Adrenal gland (tissue), 12 donors: ENCODE data around the gene THSD7A. TPM values are rescaled to one million over a fixed set of nuclear protein-coding genes. Genes with fewer than 3 reads are reported as not detected.

Experiments used
- DNase-seq, 7 donors: peaks; one replicate each; pipeline ENCODE4 v3.0.0-alpha.2; 2019 to 2020
- H3K27ac ChIP-seq, 5 donors: fragments of 200-600 bp; sonication (generic) in 4 of 5; 1 replicate in 3 of 5; 2 replicates in 2 of 5; pipeline versions ENCODE4 v1.5.1 to v1.8.0; 2016 to 2020; ENCODE audit warnings: mild to moderate bottlenecking in 1 of 5
- H3K27me3 ChIP-seq: fragments of 200-600 bp; 2 replicates; pipeline ENCODE4 v1.8.0; 2021
- H3K36me3 ChIP-seq, 2 donors: fragments of 200-600 bp; replicated peaks in 1 of 2; 1 replicate in 1 of 2; 2 replicates in 1 of 2; pipeline versions ENCODE4 v1.5.1 to v1.8.0; 2018 to 2022
- H3K4me1 ChIP-seq, 2 donors: fragments of 200-600 bp; replicated peaks in 1 of 2; 1 replicate in 1 of 2; 2 replicates in 1 of 2; pipeline versions ENCODE4 v1.5.1 to v1.8.0; 2018 to 2021
- H3K4me3 ChIP-seq, 4 donors: fragments of 200-600 bp; sonication (generic) in 3 of 4; one replicate each; pipeline ENCODE4 v1.5.1; 2016 to 2018
- H3K9me3 ChIP-seq, 3 donors: fragments of 200-600 bp; sonication (generic) in 1 of 3; replicated peaks in 1 of 3; 1 replicate in 2 of 3; 2 replicates in 1 of 3; pipeline versions ENCODE4 v1.5.1 to v1.8.0; 2016 to 2021
- CTCF ChIP-seq, 6 experiments: fragments of 450-650 bp in 4 of 6; fragments of 200-600 bp in 2 of 6; sonication (generic) in 1 of 6; IDR thresholded peaks; 1 replicate in 5 of 6; 2 replicates in 1 of 6; pipeline versions ENCODE4 v1.5.1 to v1.8.0; 2016 to 2021; ENCODE audit warnings: antibody characterized with exemption in 6 of 6, mild to moderate bottlenecking in 2 of 6, moderate library complexity in 1 of 6
- POLR2A ChIP-seq, 2 donors: fragments of 450-650 bp; IDR thresholded peaks; one replicate each; pipeline ENCODE4 v1.6.1; 2017; ENCODE audit warnings: antibody characterized with exemption in 2 of 2, mild to moderate bottlenecking in 2 of 2, moderate library complexity in 1 of 2
- WGBS, 4 donors: extraction: QIAGEN DNeasy Blood & Tissue Kit in 2 of 4; methylation state at CpG; one replicate each; pipeline versions ENCODE4 v1.1.5 to v1.1.7; 2013 to 2017; 5-methylcytosine and 5-hydroxymethylcytosine counted together
- intact Hi-C, 2 donors: fragments of 100-400 bp; cut with DNase I; formaldehyde crosslinking; loops; one replicate each; pipeline versions ENCODE4 v1.14.1 to v1.15.0; 2022 to 2023
- polyA plus RNA-seq, 3 donors: library from polyadenylated mRNA; stranded (reverse); fragments of 200-250 nt in 2 of 3; fragments of 350-450 nt in 1 of 3; fragmentation: Illumina TruSeq in 1 of 3; extraction: RNeasy Lipid Tissue Mini Kit (QIAGEN cat#74804) in 1 of 3; gene quantifications; one replicate each; pipeline ENCODE4 v1.2.3, GENCODE V29; 2013 to 2014
- total RNA-seq, 9 donors: library from RNA; depleted of rRNA in 4 of 9; stranded (reverse); fragments of >200 nt in 4 of 9; fragments of 120-200 nt in 1 of 9; fragmentation: NEBNext Ultra II Directional in 1 of 9; extraction: Animal tissue kit (Norgen Biotek cat#: 25700) in 1 of 9; gene quantifications; one replicate each; pipeline versions ENCODE4 v1.1.0 to v1.2.4, GENCODE V29; 2013 to 2023
- donor health status: healthy with polysubstance abuse.
- donor health status: Bipolar disorder and iron deficiency.
- donor health status: DM: yes; HTN: yes; CAD: no.
- donor health status: DM: no; HTN: no; CAD: no.
- donor health status: DM: no; HTN: no; CAD: no.
- donor health status: DM: yes; HTN: yes; CAD: no.

THSD7A gene
- total and polyA plus RNA-seq, 12 donors: 0.74 to 18.4 (median 4.8) TPM

DNA sequence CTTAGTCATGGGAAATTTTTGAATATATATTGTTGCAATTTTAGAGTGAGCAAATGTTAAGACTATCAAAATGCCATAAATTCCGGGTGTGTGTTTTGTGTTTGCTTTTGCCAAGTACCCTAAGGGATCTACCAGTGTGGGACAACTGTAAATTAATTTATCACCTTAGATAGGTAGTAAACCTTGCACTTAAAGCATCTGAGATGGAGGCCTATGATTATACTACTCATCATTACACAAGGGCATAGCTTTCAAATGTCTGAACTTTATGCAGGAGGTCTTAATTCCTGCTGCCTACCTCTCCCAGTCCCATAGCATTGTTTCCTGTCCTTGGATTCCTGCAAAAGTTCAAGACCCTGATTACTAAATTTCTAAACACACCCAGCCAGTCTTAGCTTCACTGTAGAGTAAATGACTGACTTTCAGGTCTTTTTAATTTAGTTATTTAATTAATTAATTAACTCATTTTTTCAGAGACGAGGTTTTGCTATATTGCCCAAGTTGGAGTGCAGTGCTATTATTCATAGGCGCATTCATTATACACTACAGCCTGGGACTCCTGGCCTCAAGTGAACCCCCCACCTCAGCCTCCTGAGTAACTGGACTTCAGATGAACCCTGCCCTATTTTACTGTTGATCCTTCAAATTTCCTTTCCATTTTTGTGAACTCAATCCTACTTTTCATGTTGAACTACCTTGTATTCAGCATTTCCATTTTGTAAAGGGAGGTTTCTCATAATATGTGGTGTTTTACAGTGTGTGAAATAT, 47.0 kb downstream of the THSD7A start:
- no peak overlapping the region for H3K27ac ChIP-seq
- H3K4me1 ChIP-seq: no peaks in the 10 kb centered on the region
- no peaks in the 10 kb centered on the region for H3K27me3 ChIP-seq
- intact Hi-C loops: no loop called here
- 94 to 97% (median 97%) methylated on average over 3 of the region's 3 CpGs for WGBS, 4 donors
- TF ChIP-seq POLR2A (IDR thresholded peaks at IDR 0.05) (no peak), CTCF (IDR thresholded peaks at IDR 0.05) (no peak)
- no peak overlapping the region for H3K4me3 ChIP-seq
- H3K36me3 ChIP-seq: no peaks in the 10 kb centered on the region
- no peaks in the 10 kb centered on the region for H3K9me3 ChIP-seq
- DNase-seq: no peak

GRCh38 chr7:11779864-11780674, 51.9 kb downstream of the THSD7A start:
- no peak overlapping the region for H3K4me3 ChIP-seq
- no peaks in the 10 kb centered on the region for H3K36me3 ChIP-seq
- no peaks in the 10 kb centered on the region for H3K9me3 ChIP-seq
- no peak overlapping the region for H3K27ac ChIP-seq
- TF ChIP-seq CTCF (IDR thresholded peaks at IDR 0.05): no peak
- no peak for TF ChIP-seq POLR2A (IDR thresholded peaks at IDR 0.05)
- intact Hi-C loops: no loop called here
- 80 to 86% (median 83%) methylated on average over 7 of the region's 7 CpGs for WGBS, 4 donors
- H3K4me1 ChIP-seq: no peaks in the 10 kb centered on the region
- H3K27me3 ChIP-seq: no peaks in the 10 kb centered on the region
- no peak for DNase-seq

- TF ChIP-seq CTCF (IDR thresholded peaks at IDR 0.05): no peak
- TF ChIP-seq POLR2A (IDR thresholded peaks at IDR 0.05): no peak
- H3K27ac ChIP-seq: no peak overlapping the region
- no peak overlapping the region for H3K4me3 ChIP-seq
- 75 to 78% (median 76%) methylated on average over 2 of the region's 2 CpGs for WGBS, 4 donors
- DNase-seq: no peak
- no peaks in the 10 kb centered on the region for H3K4me1 ChIP-seq
- no peaks in the 10 kb centered on the region for H3K27me3 ChIP-seq
- intact Hi-C loops: no loop called here
- H3K9me3 ChIP-seq: no peaks in the 10 kb centered on the region
- H3K36me3 ChIP-seq: no peaks in the 10 kb centered on the region
These were observed 56.0 kb downstream of the THSD7A start for GRCh38 chr7:11776039-11776438.

GRCh38 chr7:11775401-11775800, 56.6 kb downstream of the THSD7A start:
- intact Hi-C loops: no loop called here
- Histone ChIP-seq H3K36me3 (no peaks in the 10 kb centered on the region), H3K27me3 (no peaks in the 10 kb centered on the region), H3K4me1 (no peaks in the 10 kb centered on the region), H3K4me3 (no peak overlapping the region), H3K27ac (no peak overlapping the region), H3K9me3 (no peaks in the 10 kb centered on the region)
- 80 to 91% (median 88%) methylated on average over 2 of the region's 2 CpGs for WGBS, 4 donors
- no peak for DNase-seq
- TF ChIP-seq CTCF (IDR thresholded peaks at IDR 0.05) (no peak), POLR2A (IDR thresholded peaks at IDR 0.05) (no peak)
